Posterior vena cava (tissue), 2 donors: ENCODE data around the gene AP2S1. TPM values are rescaled to one million over a fixed set of nuclear protein-coding genes. Genes with fewer than 3 reads are reported as not detected.
A peak's percentile ranks its signal among the peaks of the same experiment; 100 is the strongest.
"Not testable (repeated sequence)": the region's sequence is repeated elsewhere in the genome, so short reads cannot be mapped to it uniquely, and the experiment has no call there.

Experiments
- DNase-seq: peaks from one replicate; pipeline ENCODE4 v3.0.0-alpha.2; 2020; ENCODE audit warnings: low spot score
- intact Hi-C, 2 donors: fragments of 100-400 bp; cut with DNase I; formaldehyde crosslinking; loops; one replicate each; pipeline versions ENCODE4 v1.14.1 to v1.14.2; 2022 to 2023
- long read RNA-seq, 2 donors: library from polyadenylated mRNA; unstranded; transcript quantifications; one replicate each; pipeline ENCODE4 v2.0.0, GENCODE V29; 2020 to 2021
- total RNA-seq, 2 donors: library from RNA; stranded (reverse); fragmentation: NEBNext Ultra II Directional; extraction: Animal tissue kit (Norgen Biotek cat#: 25700); gene quantifications; one replicate each; pipeline ENCODE4 v1.2.1, GENCODE V29; 2021
- donor health status: DM: yes; HTN: yes; CAD: no.
- donor health status: DM: yes; HTN: yes; CAD: no.

The AP2S1 gene
- total RNA-seq, result 100 to 1,000 TPM in 1 of 2 donors, 10 to 100 TPM in 1; 98.0 to 139 TPM
- long read RNA-seq, donor 1, transcript AP2S1-201 (5 exons, 935 nt), result major isoform, 32 of 38 reads
- long read RNA-seq, donor 1, partial matches to known transcripts, result 0 of 38 reads
- long read RNA-seq, donor 1, other reads (novel, unspliced or antisense), result 1 of 38 reads
- long read RNA-seq, donor 2, transcript AP2S1-209 (5 exons, 898 nt), result minor isoform, 10 of 95 reads
- long read RNA-seq, donor 2, transcript AP2S1-201 (5 exons, 935 nt), result major isoform, 77 of 95 reads
- long read RNA-seq, donor 2, partial matches to known transcripts, result 0 of 95 reads
- long read RNA-seq, donor 2, other reads (novel, unspliced or antisense), result 4 of 95 reads

DNA sequence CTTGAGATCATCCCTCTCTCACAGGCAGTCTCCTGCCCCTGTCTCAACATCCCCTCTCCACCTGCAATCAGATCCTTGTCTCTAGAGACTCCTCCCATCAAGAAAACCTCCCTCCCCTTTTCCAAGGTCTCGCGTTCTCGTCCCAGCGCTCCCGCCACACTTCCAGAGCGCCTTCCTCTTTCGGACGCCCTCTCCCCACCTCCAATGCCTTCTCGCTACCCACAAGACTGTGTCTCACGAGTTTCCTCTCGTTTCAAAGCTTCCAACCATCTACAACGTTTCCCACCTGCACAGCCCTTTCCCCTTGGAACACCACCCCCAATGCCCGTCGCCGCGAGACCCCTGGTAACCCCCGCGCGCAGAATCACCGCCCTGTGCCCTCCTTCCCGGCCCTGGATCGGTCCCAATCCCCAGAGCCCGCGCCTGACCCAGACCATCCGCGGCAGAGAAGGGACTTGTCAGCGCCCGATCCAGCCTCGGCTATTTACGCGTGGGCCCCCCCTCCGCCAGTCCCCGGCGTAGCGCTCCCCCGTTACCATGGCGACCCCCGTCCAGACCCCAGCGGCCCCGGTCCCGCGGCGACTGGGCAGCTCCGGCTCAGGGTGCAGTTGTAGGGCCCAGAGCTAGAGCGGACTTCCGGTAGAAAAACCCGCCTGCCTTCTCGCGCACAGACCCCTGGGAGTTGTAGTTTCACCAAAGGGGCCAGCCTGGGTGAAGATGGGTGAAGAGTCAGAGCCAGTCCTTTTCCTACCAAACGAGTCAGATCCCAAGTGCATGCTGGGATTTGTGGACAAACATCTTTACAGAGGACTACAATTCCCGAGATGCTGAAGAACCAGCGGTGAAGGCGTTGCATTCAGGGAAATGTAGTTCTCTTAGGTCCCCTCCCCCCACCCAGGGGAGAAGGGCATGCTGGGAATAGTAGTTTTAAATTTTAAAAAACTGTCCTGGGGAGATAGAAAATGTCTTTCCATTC lies at the start of gene AP2S1:
AP2S1 (minus strand) TSS at position 619 of the 976 bp plus-strand sequence; CDS start at position 539, 80 bp downstream.
- peak; percentile 98 for DNase-seq
- intact Hi-C loops, result no loop called here

DNA sequence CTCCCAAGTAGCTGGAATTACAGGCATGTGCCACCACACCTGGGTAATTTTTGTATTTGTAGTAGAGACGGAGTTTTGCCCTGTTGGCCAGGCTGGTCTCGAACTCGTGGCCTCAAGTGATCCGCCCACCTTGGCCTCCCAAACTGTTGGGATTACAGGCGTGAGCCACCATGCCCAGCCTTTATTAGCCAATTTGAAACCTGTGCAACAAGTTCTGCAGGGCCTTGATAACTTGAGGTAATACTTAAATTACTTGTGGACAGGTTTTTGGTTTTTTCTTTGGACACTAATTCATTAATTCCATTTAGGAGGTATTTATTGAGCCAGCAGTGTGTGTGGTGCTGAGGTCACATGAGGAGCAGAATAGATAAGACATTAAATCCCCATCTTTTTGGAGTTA lies 49.7 kb upstream of the AP2S1 start:
- no peak for DNase-seq
- intact Hi-C loops, result no loop called here

DNA sequence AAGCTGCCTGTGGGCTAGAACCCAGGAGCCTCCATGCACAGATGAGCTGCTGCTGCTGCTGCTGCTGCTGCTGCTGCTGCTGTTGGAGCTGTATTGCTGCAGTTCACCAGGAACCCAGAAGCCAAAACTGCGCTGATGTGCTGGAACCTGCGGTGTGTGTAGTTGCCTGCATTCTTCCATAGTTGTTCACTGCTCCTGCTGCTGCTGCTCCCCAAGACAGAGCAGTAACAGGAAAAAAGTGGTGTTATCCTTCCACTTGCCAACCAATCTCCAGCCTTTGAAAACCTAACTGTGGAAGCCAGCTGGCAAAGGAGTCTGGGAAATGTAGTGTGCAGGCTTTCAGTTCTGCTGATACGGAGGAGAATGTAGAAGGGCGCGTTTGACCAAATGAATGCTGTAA lies 48.1 kb upstream of the AP2S1 start:
- intact Hi-C loops, result no loop called here
- DNase-seq, result no peak

DNA sequence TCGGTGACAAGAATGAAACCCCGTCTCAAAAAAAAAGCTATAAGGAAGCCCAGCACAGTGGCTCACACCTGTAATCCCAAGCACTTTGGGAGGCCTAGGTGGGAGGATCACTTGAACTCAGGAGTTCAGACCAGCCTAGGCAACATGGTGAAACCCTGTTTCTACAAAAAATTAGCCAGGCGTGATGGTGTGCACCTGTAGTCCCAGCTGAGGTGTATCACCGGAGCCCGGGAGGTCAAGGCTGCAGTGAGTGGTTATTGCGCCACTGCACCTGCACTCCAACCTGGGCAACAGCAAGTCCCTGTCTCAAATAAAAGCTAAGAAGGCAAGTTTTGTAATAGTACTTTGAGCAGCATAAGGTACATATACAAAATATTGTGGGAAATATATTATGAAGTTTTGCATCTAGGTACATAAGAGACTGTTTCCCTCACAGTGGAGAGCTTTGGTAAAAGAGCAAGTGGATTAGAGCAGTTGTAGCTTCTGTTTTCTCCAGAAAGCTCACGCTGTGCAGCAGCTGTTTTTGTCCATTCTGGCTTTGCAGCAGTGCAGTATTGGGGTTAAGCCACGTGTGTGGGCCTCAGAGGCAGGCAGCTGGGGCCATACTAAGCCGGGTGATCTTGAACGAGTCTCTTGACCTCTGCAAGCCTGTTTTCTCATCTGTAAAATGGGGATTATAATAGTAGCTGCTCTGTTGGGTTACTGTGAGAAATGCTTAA lies 45.6 kb upstream of the AP2S1 start:
- intact Hi-C loops, result no loop called here
- DNase-seq, result no peak

DNA sequence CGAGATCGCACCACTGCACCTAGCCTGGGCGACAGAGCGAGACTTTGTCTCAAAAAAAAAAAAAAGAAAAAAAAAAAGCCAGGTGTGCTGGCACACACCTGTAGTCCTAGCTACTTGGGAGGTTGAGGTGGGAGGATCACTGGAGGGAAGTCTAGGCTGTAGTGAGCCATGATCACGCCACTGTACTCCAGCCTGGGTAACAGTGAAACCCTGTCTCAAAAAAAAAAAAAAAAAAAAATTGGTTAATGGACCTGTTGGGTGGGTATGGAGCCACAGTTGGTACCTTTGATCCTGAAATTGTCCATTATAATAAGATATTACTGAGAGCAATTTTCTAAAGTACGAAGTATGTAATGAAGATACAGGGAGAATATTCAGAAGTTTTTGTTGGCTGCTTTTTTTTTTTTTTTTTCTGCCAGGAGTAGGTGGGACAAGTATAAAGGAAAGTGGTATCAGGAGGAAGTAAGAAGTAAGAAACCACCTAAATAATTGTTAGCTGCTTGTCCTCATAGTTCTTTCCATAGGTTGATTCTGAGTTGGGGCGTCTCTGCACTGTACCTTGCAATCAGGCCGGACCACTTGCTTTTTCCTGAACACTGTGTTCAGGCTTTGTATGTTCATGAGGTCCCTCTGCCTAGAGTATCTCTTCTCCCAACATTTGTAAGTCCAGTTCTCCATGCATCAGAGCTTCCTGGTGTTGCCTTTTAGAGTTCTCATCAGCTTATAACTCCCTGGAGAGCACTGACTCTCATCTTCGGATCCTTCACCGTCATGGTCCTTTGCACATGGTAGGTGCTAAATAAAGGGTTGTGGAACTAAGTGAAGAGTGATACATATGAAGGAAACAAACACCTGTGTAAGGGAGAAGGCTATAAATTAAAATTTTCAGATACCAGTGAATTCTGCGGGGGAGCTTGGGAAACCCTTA lies 41.9 kb upstream of the AP2S1 start:
- intact Hi-C loops, result no loop called here
- no peak for DNase-seq

DNA sequence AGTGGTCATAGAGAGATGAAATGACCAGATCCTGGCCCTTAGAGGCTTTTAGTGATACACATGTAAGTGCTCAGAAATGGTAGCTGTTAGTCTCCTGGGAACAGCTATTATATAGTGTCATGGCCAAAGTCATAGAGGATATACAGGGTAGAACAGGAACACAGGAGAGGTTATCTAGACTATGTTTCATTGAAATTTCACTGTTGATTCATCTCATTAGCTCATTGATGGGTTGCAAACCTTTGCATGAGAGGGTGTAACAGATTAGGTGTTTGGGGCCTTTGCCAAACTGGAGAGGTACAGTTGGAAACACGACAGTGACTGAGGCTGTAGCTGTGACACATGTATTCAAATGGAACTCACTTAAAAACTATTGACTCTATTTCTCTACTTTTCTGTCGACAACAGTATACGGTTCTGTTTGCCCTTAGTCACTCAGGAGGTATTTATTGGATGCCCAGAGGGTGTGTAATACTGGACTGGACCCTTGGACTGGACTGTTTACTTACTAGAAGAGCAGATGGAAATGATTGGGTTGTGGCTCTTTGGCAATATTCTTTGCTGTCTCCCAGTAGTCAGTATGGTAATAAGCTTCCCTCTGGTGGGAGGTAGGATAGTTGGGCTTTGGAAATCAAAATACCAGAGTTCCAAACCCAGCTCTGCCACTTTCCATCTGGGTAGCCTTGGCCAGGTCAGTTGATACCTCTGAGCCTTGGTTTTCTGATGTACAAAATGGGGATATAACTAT lies 40.0 kb upstream of the AP2S1 start:
- intact Hi-C loops, result no loop called here
- no peak for DNase-seq

DNA sequence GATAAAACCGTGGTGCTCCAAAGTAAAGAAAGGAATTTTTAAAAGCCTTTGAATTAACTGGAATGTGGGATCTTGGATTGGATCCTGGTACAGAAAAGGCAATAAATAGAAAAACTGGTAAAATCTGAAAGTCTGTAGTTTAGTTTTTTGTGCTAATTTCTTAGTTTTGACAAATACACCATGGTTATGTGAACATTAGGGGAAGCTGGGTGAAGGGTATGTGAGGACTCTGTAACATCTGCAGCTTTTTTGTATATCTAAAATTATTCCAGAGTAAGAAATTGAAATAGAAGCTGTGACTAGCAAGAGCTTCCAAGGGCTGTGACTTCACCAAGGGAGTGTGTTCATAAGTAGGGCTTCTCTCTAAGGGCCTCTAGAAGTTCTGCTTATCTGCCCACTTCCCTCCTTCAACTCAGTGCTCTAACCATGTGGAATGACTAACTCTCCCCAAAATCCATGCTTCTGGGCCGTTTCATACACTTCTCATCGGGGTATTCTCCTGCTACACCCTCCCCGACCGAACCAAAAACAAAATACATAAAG lies 36.7 kb upstream of the AP2S1 start:
- intact Hi-C loops, result no loop called here
- DNase-seq, result no peak

DNA sequence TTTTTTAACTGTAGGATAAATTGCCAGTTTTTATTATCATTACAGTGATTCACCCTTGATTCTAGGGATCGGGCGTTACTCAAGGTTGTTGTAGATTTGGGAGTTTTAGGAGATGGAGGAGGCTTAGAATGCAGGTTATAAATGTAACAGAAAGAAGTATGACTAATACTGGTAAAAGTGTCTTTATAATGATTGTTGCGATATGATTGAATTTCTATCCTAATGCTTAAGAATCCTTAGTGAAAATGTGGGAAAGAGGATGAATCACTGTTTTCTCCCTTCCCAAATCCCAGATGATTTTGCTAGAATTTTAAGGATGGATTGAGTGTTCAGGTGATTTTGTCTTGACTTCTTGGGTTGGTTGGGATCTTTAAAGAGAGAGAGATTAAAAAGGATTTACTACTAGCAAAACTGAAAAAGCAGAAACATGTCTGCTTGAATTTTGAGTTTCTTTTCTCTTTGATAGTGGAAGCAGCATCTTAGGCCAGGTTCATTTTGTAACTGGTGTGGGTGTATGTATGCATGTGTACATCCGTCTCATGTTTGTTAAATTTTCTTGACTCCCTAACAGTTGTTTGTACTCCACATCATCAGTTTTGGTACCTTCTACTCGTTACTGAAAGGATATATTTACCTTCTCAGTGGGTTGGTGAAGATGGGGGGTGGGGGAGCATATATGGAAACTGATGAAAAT lies 36.0 kb upstream of the AP2S1 start:
- intact Hi-C loops, result no loop called here
- no peak for DNase-seq

DNA sequence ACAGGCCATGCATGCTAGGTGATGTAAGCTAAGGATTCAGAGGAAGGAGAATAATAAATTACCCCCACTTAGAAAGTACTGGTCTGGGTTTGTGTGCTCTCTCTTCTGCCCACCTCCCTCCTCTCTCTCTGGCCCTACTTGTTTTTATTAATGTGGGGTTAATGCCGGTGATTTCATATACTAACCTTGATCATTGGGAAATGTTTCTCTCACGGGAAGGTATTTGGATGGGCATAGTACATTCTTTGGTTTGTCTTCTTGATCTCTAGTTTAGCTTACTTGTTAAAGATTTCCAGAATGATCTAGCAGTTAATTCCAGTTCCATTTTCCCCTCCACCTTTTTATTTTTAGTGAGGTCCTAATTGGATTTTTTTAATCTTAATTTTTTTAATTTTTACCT lies 34.8 kb upstream of the AP2S1 start:
- intact Hi-C loops, result no loop called here
- DNase-seq, result no peak

DNA sequence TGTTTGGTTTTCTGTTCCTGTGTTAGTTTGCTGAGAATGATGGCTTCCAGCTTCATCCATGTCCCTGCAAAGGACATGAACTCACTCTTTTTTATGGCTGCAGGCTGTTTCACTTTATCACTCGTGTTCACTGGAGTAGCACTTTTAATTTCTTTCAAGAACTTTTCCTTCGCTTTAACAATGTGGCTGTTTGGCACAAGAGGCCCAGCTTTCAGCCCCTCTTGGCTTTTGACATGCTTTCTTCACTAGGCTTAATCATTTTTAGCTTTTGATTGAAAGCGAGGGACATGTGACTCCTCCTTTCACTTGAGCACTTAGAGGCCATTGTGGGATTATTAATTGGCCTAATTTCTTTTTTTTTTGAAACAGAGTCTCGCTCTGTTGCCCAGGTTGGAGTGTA lies 32.1 kb upstream of the AP2S1 start:
- DNase-seq, intact Hi-C loops: not testable (repeated sequence)

DNA sequence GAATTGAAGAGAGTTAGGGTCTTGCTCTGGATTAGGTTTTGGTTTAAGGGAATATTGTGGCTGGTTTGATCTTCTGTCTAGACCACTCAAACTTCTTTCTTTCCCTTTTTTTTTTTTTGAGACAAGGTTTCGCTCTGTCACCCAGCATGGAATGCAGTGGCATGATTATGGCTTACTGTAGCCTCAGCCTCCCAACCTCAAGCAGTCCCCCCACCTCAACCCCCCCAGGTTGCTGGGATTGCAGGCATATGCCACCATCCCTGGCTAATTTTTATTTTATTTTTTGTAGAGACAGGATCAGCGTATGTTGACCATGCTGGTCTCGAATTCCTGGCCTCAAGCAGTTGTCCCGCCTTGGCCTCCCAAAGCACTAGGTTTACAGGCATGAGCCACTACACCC lies 31.4 kb upstream of the AP2S1 start:
- intact Hi-C loops, result no loop called here
- no peak for DNase-seq

DNA sequence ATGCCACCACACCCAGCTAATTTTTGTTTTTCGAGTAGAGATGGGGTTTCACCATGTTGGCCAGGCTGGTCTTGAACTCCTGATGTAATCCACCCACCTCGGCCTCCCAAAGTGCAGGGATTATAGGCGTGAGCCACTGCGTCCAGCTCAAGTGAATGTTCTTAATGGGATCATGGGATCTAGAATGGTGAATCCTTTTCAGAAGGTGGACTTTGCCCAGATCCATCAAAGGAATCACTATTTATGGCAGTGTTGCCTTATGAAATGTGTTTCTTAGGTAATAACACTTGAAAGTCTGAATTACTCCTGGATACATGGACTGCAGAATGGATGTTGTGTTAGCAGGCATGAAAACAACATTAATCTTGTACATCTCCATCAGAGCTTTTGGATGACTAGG lies 30.4 kb upstream of the AP2S1 start:
- DNase-seq, result no peak
- intact Hi-C loops, result no loop called here

DNA sequence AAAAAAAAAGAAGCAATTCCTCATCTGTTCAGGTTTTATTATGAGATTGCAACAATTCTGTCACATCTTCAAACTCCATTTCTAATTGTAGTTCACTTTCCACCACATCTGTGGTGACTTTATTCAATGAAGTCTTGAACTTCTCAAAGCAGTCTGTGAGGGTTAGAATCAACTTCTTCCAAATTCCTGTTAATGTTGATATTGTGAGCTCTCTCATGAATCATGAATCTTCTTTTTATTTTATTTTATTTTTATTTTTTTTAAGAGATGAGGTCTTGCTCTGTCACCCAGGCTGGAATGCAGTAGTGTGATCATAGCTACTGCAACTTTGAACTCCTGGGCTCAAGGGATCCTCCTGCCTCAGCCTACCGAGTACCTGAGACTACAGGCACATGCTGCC lies 29.8 kb upstream of the AP2S1 start:
- no peak for DNase-seq
- intact Hi-C loops, result no loop called here

DNA sequence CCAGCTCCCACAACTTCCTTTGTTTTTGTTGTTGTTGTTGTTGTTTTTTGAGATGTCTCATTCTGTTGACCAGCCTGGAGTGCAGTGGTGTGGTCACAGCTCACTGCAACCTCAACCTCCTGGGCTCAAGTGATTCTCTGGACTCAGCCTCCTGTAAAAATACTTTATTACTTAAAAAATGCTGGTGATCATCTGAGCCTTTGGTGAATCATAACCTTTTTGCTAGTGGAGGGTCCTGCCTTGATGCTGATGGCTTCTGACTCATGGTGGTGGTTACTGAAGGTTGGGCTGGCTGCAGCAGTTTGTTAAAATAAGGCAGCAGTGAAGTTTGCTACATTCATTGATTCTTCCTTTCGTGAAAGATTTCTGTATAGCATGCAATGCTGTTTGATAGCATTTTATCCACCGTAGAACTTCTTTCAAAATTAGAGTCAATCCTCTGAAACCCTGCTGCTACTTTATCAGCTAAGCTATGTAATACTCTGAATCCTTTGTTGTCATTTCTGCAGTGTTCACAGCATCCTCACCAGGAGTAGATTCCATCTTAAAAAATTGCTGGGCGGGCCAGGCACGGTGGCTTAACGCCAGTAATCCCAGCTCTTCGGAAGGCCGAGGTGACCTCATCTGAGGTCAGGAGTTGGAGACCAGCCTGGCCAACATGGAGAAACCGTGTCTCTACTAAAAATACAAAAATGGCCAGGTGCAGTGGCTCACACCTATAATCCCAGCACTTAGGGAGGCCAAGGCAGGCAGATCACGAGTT lies 28.1 kb upstream of the AP2S1 start:
- no peak for DNase-seq
- intact Hi-C loops, result no loop called here

DNA sequence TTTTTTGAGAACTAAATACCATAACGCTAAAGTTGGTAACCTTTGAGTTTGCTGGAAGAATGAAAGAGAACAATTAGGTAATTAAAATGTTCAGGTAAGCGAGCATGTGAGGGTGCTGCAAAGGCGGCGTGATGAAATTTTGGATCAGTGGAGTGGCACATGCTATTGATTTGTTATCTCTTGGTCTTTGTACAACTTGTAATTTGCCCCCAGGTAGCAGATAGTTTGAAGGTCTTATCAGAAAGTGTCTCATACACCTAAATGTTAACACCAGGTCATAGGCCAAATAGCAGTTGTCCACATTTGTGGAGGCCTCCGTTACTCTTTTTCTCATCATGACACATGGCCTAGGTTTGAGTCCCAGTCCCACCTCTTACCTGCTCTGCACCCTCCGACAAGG lies 25.0 kb upstream of the AP2S1 start:
- DNase-seq, result no peak
- intact Hi-C loops, result no loop called here

DNA sequence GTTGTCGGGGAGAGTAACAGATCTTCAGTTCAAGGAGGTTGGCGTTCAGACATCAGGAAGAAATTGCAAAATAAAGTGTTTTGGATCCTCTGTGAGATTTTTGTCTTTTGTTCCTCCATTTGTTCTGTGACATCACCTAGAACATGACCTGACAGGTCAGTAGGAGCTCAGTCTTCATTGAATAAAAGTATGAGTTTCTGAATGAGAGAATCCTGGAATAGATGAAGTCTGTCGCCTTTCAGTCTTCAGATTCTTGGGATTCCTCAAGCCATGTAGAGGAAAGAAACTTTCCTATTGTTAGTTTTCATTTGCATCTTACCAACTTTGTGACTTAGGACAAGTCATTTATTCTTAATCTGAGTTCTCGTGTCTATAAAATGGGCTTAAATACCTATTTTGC lies 24.6 kb upstream of the AP2S1 start:
- DNase-seq, result no peak
- intact Hi-C loops, result no loop called here

DNA sequence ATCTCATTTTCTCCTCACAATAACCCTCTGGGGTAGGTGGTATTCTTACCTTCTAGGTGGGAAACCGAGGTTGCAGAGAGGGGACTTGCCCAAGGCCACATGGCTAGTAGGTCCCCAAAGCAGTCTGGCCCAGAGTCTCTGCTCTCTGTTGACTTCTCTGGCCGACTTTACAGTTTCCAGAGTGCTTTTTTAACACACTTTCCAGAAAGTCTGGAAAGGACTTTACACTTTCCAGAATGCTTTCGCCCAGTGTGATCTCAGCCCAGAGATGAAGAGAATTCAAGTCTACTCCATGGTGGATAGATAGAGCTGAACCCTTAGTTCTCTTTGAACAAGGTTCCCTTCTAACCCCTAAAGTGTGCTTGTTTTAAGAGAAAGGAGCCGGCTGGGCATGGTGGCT lies 22.3 kb upstream of the AP2S1 start:
- intact Hi-C loops, result no loop called here
- DNase-seq, result no peak
